ELF-1 (cell line): ENCODE data around the gene SMTN.
"Not testable (repeated sequence)": the region's sequence is repeated elsewhere in the genome, so short reads cannot be mapped to it uniquely, and the experiment has no call there.

ENCODE experiments used
- DNase-seq: peaks from one replicate; pipeline ENCODE4 v3.0.0-alpha.2; 2016; ENCODE audit warnings: low read depth, low spot score

Gene SMTN

DNA sequence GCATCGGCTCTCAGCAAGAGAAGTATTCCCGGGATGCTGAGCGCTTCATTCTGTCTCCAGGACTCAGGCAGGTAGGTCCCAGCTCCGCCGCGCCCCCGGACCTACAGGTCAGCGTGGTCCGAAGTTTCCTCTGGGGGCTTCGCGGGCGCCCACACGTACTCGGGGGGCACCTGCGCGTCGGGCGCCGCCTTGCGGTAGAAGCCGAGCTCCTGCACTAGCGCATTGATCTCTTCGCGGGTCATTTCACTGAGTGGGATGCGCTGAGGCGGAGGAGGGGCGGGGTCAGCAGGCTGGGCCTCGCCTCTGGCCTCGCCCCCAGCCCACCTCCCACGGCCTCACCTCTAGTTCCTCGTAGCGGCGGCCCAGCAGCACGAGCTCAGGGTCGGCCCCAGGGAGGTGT lies 23.8 kb downstream of the SMTN start:
- peak; percentile 84 for DNase-seq

DNA sequence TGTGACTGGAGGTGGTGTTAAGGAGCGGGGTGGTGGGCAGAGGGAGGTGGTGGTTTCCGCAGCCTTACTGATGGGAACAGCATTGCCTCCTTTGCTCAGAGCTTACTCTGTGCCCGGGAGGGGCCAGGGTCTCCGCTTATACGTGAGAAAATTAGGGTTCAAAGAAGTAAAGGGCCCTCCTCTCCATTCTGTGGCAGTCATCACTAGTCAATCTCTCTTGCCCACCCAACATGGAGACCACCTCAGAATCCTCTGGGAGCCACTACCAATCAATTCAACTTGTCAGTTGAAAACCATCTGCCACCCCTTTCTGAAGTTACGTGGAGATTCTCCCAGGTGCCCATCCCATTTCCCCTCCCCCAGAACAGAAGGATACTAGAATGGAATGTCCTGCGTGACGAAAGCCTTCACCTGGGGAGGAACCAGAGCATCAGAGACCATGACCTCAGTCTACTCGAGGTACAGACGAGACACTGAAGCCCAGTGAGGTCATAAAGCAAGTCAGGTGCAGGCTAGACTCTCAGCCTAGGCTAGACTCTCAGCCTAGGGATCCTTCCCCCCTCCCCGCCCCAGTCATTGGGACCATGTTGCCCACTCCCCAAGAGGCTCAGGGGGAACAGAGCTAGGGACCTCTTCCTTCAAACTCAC lies 24.3 kb downstream of the SMTN start:
- no peak for DNase-seq

GRCh38 chr22:31106001-31106571 lies 25.0 kb downstream of the SMTN start:
- no peak for DNase-seq

DNA sequence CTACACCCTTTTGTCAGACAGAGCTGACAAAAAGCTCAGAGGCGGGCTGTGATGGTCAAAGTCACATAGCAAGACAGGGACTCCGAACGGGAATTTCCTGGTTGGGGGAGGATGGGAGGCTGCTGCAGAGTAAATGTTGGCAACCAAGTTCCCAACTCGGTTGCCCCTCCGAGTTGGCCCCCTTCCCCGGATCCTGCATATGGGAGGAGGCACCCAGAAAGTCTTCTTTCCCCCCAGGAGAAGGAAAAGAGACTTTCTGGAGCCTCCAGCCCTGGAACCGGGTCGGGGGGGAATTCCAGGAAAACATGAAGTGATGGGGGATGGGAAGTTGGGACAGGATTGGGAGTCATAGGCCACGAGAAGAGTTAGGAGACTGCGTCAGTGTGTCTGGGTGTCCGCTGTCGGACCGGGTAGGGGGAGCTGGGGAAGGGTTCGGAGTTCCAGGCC lies 25.6 kb downstream of the SMTN start:
- DNase-seq = no peak

DNA sequence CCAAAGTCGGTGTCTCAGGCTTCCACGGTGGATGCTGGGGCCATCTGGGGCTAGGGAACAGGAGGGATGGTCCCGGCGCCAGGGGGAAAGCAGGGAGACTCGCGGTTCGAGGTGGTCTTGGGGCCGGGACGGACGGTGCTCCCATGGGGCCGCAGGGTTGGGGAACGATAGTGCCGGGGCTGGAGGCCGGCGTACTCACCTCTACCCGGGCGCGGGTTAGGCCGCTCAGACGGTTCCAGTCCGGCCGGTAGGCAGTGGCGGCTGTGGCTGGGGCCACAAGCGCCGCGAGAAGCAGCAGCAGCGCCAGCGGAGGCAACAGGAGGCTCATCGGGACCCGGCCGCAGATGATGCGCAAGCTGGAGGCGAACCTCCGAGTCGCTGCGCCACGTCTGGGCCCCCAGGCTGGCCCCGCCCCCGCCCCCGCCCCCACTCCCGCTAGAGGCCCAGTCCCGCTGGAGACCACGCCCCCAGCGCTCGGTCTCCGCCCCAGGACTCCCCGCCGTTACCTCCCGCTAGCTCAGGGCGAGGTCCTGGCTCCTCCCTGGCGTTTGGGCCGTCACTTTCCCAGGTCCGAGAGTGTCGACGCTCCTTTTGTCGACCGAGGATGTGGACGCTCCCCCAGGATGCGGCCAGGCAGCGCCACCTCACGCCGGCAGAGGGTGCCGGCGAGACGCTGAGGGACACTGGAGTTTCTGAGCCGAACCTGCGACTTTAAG lies 26.2 kb downstream of the SMTN start, which contains the start of gene SELENOM:
TSS of gene SELENOM (minus strand) at position 391 of the 716 bp plus-strand sequence. CDS start at position 328, 63 bp downstream.
- DNase-seq = peak; percentile 98

DNA sequence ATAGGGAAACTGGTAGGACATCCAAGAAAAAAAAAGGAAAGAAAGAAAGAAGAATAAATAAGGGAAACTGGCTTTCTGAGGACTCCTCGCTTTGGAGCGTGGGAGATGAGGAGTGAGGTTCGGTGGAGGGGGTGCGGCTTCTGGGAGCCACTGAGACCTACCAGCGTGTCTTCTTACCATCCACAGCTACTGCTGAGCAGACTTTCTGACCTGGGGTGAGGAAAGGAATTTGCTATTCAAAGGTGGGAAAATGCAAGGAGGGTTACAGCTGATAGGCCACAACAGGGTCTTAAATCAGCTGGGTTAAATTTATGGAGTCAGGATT lies 26.7 kb downstream of the SMTN start:
- no peak for DNase-seq

GRCh38 chr22:31112547-31113091 lies 31.5 kb downstream of the SMTN start:
- not testable (repeated sequence) for DNase-seq

DNA sequence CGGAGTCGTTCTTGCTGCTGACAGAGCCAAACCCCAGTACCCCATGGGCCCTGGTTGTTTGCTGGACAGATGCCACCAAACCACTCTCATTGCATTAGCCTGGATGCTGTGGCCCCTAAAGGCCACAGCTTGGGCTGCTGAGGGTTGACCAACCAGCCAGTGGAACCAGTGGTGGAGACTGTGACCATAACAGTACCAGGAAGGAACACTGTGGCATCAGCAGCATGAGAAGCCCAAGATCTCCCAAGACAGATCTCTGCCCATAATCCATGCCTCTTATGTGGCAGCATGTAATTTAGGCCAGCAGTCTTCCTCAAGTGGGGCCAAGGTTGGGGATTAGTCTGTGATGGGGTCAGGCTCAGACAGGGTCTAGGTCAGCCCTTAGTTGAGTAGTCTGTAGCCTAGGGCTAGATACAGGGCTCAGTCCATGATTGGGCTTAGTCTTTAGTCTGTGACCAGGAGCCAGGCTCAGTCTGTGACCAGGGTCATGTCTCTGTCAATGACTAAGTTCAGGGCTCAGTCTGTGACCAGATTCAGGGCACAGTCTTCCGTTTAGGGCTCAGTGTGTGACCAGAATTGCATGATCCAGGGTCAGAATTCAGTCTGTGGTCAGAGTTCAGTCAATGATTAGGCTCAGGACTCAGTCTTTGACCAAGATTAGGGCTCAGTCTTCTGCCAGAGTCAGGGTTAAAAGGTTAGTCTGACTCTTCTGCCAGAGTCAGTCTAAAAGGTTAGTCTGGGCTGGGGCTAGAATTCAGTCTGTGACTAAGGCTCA lies 37.1 kb downstream of the SMTN start:
- no peak for DNase-seq

DNA sequence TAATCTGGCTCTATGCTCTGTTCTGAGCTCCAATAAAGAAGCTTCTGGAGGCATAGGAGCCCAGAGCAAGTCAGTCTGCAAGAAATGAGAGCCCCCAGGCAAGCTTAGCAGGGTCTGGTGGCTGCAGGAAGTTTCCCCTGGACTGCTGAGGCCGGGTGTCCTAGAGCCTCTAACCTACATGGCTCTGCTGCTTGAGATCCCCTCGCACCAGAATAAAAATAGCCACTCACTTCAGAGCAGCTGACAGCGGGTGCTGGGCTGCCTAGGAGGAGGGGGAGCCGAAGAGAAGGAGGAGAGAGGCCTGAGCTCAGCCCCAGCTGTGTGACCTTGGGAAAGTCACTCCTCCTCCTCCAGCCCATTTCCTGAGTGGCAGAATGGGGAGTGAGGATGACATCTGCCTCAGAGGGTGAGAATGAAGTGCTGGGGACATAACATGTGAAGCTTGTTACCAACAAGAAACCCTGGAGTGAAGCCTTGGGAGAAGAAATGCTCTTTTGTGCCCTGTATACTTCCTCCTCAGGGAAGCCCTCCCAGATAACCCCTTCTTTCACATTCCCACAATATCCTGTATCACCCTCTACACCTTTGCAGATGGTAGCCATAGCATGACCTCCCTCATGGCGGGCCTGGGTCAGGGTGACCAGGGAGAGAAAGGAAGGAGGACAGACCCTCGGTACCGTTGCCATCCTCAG lies 38.1 kb downstream of the SMTN start:
- no peak for DNase-seq

DNA sequence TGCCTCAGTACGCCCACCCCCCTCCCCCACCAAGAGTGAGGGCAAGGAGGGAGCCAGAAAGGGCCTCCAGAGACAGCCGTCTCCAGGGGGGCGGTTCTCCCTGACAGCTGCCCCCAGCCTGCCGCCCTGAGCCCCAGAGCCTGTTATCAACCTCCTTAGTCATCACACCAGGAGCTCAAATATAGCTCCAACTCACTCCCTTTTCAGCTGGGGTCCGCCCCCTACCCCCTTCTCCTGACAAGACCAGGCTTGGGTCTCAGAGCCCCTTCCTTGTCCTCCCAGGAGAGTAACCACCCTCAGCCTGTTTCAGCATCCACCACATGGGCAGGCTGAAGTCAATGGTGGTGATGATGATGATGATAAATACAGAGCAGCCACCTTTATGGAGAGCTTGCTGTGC lies 39.1 kb downstream of the SMTN start:
- no peak for DNase-seq

DNA sequence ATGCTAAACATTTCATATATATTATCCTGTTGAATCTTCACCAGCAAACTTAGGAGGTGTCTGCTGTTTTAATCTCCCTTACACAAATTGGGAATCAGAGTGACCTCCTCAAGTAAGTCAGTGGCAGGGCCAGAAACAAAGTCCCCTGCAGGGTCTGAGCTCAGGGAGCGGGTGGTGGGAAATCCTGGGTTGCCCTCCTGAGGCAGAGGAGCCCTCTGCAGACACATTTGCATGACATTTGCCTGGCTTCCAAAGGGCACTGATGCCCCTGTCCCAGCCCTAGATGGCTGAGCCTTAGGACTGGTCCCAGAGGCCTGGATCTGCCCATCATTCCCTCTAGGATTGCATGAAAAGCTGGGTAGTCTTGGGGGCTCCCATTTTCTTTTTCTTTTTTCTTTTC lies 39.5 kb downstream of the SMTN start:
- no peak for DNase-seq

DNA sequence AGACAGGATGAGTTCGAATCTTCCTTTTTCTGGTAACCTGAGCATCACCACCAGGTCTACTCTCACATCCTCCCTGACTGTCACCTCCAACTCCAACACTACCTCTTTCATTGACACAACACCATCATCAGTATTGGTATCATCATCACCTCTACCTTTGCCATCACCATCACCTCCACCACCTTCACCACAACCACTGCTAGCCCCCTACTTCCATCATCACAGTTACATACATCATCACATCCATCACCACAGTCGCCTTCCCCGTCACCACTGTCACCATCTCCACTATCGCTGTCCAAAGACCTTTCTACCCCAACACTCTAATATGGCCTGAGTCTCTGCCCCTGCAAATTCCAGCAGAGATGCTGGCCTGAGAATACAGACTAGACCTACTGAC lies 40.3 kb downstream of the SMTN start:
- no peak for DNase-seq

DNA sequence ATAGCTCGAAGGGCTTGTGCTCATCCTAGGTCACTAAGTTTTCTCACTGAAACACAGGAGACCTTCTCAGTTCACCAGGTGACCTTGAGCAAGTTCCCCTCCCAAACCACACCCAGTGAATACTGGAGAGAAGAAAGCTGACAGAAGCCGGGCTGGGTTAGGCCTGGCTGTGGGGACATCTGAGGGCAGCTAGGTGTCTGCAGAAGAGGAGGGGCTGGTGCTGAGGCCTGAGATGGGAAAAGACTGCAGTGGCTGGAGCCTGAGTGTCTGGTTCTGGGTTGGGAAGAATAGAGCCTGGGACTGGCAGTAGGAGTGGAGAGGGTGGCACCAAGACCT lies 41.0 kb downstream of the SMTN start:
- DNase-seq = no peak

DNA sequence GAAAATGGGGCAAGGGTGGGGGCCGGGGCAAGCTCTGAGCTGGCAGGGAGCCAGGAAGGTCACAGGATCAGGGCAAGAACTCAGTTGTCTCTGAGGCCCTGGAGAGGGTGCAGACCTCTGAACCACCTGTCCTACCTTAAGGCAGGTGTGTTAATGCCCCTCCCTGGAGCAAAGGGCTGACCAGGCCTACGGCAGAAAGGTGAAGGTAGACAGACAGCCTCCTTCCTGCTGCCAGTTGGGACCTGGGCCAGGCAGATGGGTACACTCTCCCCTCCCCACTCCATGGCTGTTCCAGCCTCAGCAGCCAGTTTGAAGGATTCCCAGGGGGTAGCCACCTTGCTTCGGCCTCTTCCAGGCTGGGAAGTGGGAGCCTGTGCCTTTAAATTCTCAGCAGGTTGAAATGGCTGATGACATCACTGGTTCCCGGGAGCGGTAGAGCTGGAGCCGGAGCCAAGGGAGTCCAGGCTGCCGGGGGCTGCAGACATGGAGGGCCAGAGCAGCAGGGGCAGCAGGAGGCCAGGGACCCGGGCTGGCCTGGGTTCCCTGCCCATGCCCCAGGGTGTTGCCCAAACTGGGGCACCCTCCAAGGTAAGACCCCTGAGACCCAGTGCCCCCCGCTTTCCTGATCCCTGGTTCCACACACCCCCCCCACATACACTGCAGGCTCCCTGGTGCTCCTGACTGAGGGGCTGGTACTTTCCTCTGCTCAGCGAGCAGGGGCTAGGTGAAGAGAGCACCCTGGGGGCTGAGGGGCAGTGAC lies 41.6 kb downstream of the SMTN start, which contains the start of gene INPP5J:
TSS of gene INPP5J (plus strand) at position 435 of the 760 bp plus-strand sequence. CDS start at position 484, 49 bp downstream.
- DNase-seq = peak; percentile 61

- no peak for DNase-seq
These were observed 42.1 kb downstream of the SMTN start for GRCh38 chr22:31123292-31123602.

GRCh38 chr22:31124290-31124689 lies 43.2 kb downstream of the SMTN start:
- DNase-seq = no peak

GRCh38 chr22:31124811-31125465 lies 43.8 kb downstream of the SMTN start:
- DNase-seq = no peak

- no peak for DNase-seq
These were observed 44.5 kb downstream of the SMTN start for GRCh38 chr22:31125521-31126117.

- DNase-seq = no peak
These were observed 45.2 kb downstream of the SMTN start for GRCh38 chr22:31126128-31126868.
